Natural killer cell (primary cell): ENCODE data around the gene ATP6V0B. TPM values are rescaled to one million over a fixed set of nuclear protein-coding genes. Genes with fewer than 3 reads are reported as not detected.

Source experiments
- ATAC-seq, 3 donors: fragments of 150-1000 bp in 2 of 3; fragments of 200-7000 bp in 1 of 3; cut with Tn5 transposase; 1 replicate in 1 of 3; 2 replicates in 2 of 3; pipeline ENCODE4 v1.10.0; 2021; ENCODE audit warnings: mild to moderate bottlenecking in 2 of 3, moderate library complexity in 2 of 3
- DNase-seq, 2 donors: peaks; one replicate each; pipeline versions ENCODE4 v3.0.0 to v3.0.0-alpha.2; 2013 to 2021; ENCODE audit warnings: mixed read lengths in 1 of 2
- H3K27ac ChIP-seq: one replicate; pipeline ENCODE4 v1.5.1; 2013; ENCODE audit warnings: mild to moderate bottlenecking, low read length
- H3K27me3 ChIP-seq: one replicate; pipeline ENCODE4 v1.6.1; 2013; ENCODE audit warnings: low read length; ENCODE audit not compliant: control insufficient read depth, insufficient read depth
- H3K36me3 ChIP-seq: one replicate; pipeline ENCODE4 v1.6.1; 2013; ENCODE audit warnings: low read length; ENCODE audit not compliant: control insufficient read depth, insufficient read depth
- H3K4me1 ChIP-seq: one replicate; pipeline ENCODE4 v1.6.1; 2013; ENCODE audit warnings: low read length; ENCODE audit not compliant: control insufficient read depth, insufficient read depth
- H3K4me3 ChIP-seq: one replicate; pipeline ENCODE4 v1.5.1; 2013; ENCODE audit warnings: low read length
- H3K9me3 ChIP-seq: one replicate; pipeline ENCODE4 v1.6.1; 2013; ENCODE audit warnings: low read length; ENCODE audit not compliant: control insufficient read depth, insufficient read depth
- H3K27ac Mint-ChIP-seq, 2 donors: one replicate each; pipeline ENCODE4 v1.8.0; 2022; ENCODE audit warnings: mild to moderate bottlenecking in 2 of 2, mixed read lengths in 2 of 2, moderate library complexity in 1 of 2
- H3K27me3 Mint-ChIP-seq, 2 donors: one replicate each; pipeline ENCODE4 v1.8.0; 2022; ENCODE audit warnings: low read depth in 2 of 2, mixed read lengths in 2 of 2
- H3K36me3 Mint-ChIP-seq: one replicate; pipeline ENCODE4 v1.8.0; 2022; ENCODE audit warnings: mixed read lengths
- H3K4me1 Mint-ChIP-seq, 2 donors: one replicate each; pipeline ENCODE4 v1.8.0; 2022; ENCODE audit warnings: mixed read lengths in 2 of 2
- H3K4me3 Mint-ChIP-seq: one replicate; pipeline ENCODE4 v1.8.0; 2022; ENCODE audit warnings: mild to moderate bottlenecking, moderate library complexity, mixed read lengths
- H3K9me3 Mint-ChIP-seq, 2 donors: one replicate each; pipeline ENCODE4 v1.8.0; 2022; ENCODE audit warnings: mixed read lengths in 2 of 2
- WGBS: methylation state at CpG from one replicate; pipeline ENCODE4 v1.1.7; 2013; ENCODE audit warnings: missing lambda C conversion rate; ENCODE audit not compliant: insufficient coverage; 5-methylcytosine and 5-hydroxymethylcytosine counted together
- intact Hi-C: fragments of 100-400 bp; cut with micrococcal nuclease; formaldehyde crosslinking; loops from one replicate; pipeline ENCODE4 v1.14.2; 2022
- total RNA-seq, 4 donors: library from RNA; stranded (reverse); fragments of 120-200 nt in 1 of 4; gene quantifications; one replicate each; pipeline versions ENCODE4 v1.2.3 to v1.2.4, GENCODE V29; 2013 to 2022
- TF ChIP-seq, protein P1 (sequence below): fragments of 200-600 bp; IDR thresholded peaks from one replicate; pipeline ENCODE4 v1.8.0; 2022; ENCODE audit warnings: antibody characterized with exemption

Gene ATP6V0B
- total RNA-seq, 3 donors from 2014 or later (not counting 1 experiment from before 2014, with no cell fraction given), result 76.3 to 115 (median 113) TPM

DNA sequence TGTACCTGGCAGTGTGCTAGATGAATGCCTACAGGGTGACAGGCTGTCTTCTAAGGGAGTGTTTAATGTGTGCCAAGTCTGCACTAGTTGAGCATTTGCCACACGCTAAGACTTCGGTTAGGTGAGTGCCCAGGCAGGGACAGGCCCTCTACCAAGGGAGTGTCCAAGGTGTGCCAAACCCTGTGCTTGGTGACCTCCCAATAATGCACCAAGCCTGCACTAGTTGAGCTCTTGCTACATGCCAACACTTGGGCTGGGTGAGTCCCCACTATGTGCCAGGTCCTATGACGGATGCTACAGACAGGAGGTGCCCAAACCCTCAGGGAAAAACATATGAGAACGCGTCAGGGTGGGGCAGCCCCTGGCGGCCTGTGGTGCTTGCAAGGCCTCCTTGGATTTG, 45.7 kb downstream of the ATP6V0B start:
- Histone ChIP-seq H3K4me3 (no peak overlapping the region), H3K36me3 (no peaks in the 10 kb centered on the region), H3K4me1 (no peaks in the 10 kb centered on the region), H3K9me3 (no peaks in the 10 kb centered on the region), H3K27ac (no peak overlapping the region), H3K27me3 (no peaks in the 10 kb centered on the region)
- 86% methylated on average over 6 of the region's 6 CpGs for WGBS
- no peak for DNase-seq
- TF ChIP-seq, protein P1, sequence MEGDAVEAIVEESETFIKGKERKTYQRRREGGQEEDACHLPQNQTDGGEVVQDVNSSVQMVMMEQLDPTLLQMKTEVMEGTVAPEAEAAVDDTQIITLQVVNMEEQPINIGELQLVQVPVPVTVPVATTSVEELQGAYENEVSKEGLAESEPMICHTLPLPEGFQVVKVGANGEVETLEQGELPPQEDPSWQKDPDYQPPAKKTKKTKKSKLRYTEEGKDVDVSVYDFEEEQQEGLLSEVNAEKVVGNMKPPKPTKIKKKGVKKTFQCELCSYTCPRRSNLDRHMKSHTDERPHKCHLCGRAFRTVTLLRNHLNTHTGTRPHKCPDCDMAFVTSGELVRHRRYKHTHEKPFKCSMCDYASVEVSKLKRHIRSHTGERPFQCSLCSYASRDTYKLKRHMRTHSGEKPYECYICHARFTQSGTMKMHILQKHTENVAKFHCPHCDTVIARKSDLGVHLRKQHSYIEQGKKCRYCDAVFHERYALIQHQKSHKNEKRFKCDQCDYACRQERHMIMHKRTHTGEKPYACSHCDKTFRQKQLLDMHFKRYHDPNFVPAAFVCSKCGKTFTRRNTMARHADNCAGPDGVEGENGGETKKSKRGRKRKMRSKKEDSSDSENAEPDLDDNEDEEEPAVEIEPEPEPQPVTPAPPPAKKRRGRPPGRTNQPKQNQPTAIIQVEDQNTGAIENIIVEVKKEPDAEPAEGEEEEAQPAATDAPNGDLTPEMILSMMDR, result no peak
- Mint-ChIP-seq H3K9me3 (no peaks in the 10 kb centered on the region), H3K36me3 (no peaks in the 10 kb centered on the region), H3K27ac (no peak overlapping the region), H3K4me3 (no peak overlapping the region), H3K27me3 (no peaks in the 10 kb centered on the region), H3K4me1 (no peaks in the 10 kb centered on the region)
- no peak for ATAC-seq
- intact Hi-C loops, result no loop called here

DNA sequence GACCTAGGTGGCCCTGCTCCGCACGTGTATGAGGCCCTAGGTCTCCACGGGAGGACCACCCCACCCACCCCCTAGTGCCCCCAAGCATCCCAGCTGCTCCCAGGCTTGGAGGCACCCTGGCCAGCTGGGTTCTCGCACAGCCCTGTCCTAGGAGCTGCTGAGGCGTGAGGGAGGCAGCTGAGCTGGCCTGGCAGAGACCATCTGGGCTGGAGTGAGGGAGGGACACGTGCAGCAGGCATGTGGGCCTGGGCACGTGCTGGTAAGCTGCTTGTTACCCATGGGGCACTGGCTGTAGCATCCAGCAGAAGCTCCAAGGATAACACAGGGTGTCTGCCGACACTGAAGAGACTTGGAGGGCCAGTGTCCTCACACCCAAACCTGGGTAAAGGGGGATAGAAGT, 46.4 kb downstream of the ATP6V0B start:
- Mint-ChIP-seq H3K27me3 (no peaks in the 10 kb centered on the region), H3K27ac (no peak overlapping the region), H3K9me3 (no peaks in the 10 kb centered on the region), H3K36me3 (no peaks in the 10 kb centered on the region), H3K4me3 (no peak overlapping the region), H3K4me1 (no peaks in the 10 kb centered on the region)
- intact Hi-C loops, result no loop called here
- 91% methylated on average over 8 of the region's 8 CpGs for WGBS
- H3K4me3 ChIP-seq, result no peak overlapping the region
- no peaks in the 10 kb centered on the region for H3K36me3 ChIP-seq
- no peak for ATAC-seq
- TF ChIP-seq, protein P1, result no peak
- no peaks in the 10 kb centered on the region for H3K9me3 ChIP-seq
- H3K27ac ChIP-seq, result no peak overlapping the region
- DNase-seq, result no peak
- peaks cover 3% of the 10 kb centered on the region for H3K4me1 ChIP-seq
- H3K27me3 ChIP-seq, result no peaks in the 10 kb centered on the region

DNA sequence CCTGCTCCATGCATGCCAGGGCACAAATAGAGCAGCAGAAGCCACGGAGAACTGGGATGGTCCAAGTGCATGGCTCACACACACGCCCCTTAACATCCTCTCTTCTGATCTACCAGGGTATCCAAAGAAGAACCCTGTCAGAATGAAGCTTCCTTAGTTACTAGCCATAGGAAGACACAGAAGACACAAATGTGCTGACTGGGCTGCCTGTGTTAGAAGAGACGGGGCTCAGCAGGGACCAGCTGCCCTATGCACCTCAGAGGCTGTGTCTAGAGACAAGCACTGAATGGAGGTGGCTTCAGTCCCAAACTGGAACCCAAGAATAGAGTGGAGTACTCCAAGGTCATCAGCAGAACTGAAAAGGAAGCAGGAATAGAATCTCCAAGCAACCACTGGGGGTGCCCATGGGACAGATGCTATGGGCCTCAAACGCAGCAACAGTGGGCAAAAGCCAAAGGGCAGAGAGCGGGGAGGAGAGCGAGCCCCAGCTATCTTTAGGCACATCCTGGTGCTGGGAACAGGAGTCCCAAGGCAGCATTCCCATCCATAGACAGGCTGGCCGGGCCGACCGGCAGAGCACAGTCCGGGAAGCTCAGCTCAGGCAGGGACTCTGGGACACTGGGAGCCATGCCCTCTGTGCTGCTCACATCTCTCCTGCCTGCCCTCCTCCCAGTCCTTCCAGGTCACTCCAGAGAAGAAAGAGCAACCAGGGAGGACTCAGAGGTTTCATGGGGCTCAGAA, 47.0 kb downstream of the ATP6V0B start:
- no peaks in the 10 kb centered on the region for H3K9me3 ChIP-seq
- H3K4me3 ChIP-seq, result no peak overlapping the region
- H3K27ac ChIP-seq, result no peak overlapping the region
- Mint-ChIP-seq H3K27me3 (no peaks in the 10 kb centered on the region), H3K36me3 (no peaks in the 10 kb centered on the region), H3K4me1 (no peaks in the 10 kb centered on the region), H3K27ac (no peak overlapping the region), H3K9me3 (no peaks in the 10 kb centered on the region), H3K4me3 (no peak overlapping the region)
- TF ChIP-seq, protein P1, result no peak
- no peaks in the 10 kb centered on the region for H3K27me3 ChIP-seq
- 92% methylated on average over 10 of the region's 10 CpGs for WGBS
- DNase-seq (no peak), ATAC-seq (no peak)
- H3K36me3 ChIP-seq, result no peaks in the 10 kb centered on the region
- intact Hi-C loops, result no loop called here
- peaks cover 3% of the 10 kb centered on the region for H3K4me1 ChIP-seq
